ENCODE data around the gene PRKN. TPM values are rescaled to one million over a fixed set of nuclear protein-coding genes. Genes with fewer than 3 reads are reported as not detected.

The PRKN gene
- total RNA-seq, 1 experiment from 2014 or later, result 0.34 TPM

DNA sequence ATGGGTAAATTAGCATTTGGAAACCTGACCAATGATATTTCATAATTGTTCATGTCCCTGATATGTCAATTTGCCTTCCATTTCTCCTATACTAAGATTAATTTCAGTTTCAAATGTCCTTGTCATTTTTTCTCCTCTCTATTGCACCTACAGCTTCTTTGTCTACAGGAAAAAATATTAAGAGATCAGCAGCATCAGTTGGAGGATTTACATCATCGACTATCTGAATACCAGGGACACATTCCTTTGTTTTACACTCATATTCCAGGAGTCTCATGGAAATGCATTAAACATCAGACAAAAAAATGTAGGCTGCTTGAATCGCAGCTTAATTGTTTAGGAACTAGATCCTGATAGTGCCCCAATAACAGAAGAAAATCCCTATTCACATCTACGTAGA lies 188.2 kb downstream of the PRKN start:
- H3K27ac Mint-ChIP-seq (ENCODE audit: unreplicated experiment), result no peak overlapping the region
- ChIA-PET POLR2A (no interaction called here), CTCF (no interaction called here)
- no peak overlapping the region for H3K4me3 ChIP-seq (ENCODE audit: low read depth, low read length)
- intact Hi-C loops (cut with micrococcal nuclease; ENCODE audit: unreplicated experiment), result no loop called here
- no peak overlapping the region for H3K4me3 Mint-ChIP-seq (ENCODE audit: unreplicated experiment)
- no peaks in the 10 kb centered on the region for H3K36me3 Mint-ChIP-seq (ENCODE audit: insufficient read depth, unreplicated experiment)
- H3K36me3 ChIP-seq (ENCODE audit: control insufficient read depth, insufficient read depth, low read length), result no peaks in the 10 kb centered on the region
- no peaks in the 10 kb centered on the region for H3K4me1 ChIP-seq
- H3K9me3 Mint-ChIP-seq (ENCODE audit: unreplicated experiment), result no peaks in the 10 kb centered on the region
- BruUV-seq (replicated peaks), result no TSS peak
- no peaks in the 10 kb centered on the region for H3K4me1 Mint-ChIP-seq (ENCODE audit: low read depth, unreplicated experiment)
- H3K27me3 ChIP-seq (replicated peaks; ENCODE audit: control insufficient read depth, insufficient read depth, low read length), result no peaks in the 10 kb centered on the region
- H3K27me3 Mint-ChIP-seq (ENCODE audit: insufficient read depth, unreplicated experiment), result peaks cover 7% of the 10 kb centered on the region
- H3K9me3 ChIP-seq, result no peaks in the 10 kb centered on the region
- TF ChIP-seq, protein P1, sequence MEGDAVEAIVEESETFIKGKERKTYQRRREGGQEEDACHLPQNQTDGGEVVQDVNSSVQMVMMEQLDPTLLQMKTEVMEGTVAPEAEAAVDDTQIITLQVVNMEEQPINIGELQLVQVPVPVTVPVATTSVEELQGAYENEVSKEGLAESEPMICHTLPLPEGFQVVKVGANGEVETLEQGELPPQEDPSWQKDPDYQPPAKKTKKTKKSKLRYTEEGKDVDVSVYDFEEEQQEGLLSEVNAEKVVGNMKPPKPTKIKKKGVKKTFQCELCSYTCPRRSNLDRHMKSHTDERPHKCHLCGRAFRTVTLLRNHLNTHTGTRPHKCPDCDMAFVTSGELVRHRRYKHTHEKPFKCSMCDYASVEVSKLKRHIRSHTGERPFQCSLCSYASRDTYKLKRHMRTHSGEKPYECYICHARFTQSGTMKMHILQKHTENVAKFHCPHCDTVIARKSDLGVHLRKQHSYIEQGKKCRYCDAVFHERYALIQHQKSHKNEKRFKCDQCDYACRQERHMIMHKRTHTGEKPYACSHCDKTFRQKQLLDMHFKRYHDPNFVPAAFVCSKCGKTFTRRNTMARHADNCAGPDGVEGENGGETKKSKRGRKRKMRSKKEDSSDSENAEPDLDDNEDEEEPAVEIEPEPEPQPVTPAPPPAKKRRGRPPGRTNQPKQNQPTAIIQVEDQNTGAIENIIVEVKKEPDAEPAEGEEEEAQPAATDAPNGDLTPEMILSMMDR (IDR thresholded peaks at IDR 0.05; ENCODE audit: insufficient read depth in 1 of 2, low read depth in 1 of 2, low read length in 1 of 2, severe bottlenecking in 1 of 2, unreplicated experiment in 1 of 2), result no peak
- no peak for DNase-seq

DNA sequence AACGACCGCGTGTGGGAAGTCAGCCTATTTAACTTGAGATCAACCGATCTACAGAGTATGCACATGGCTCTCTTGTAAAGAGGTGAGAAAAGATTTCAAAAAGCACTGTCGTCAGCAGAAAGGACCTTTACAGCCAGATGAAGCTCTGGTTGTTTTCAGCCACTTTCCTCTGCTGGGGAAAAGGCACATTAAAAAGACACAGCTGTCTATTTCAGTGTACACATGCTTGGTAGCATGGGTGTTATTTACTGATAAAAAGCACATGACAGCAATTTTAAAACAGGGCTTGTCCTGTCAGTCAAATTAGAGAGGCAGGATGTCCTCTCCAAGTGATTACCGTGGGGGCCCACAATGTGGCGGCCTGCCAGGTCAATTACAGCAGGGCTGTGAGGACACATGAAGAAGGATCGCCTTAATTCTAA lies 188.9 kb downstream of the PRKN start:
- Mint-ChIP-seq H3K4me1 (ENCODE audit: low read depth, unreplicated experiment) (no peaks in the 10 kb centered on the region), H3K4me3 (ENCODE audit: unreplicated experiment) (no peak overlapping the region), H3K27ac (ENCODE audit: unreplicated experiment) (no peak overlapping the region), H3K27me3 (ENCODE audit: insufficient read depth, unreplicated experiment) (peaks cover 7% of the 10 kb centered on the region), H3K9me3 (ENCODE audit: unreplicated experiment) (no peaks in the 10 kb centered on the region), H3K36me3 (ENCODE audit: insufficient read depth, unreplicated experiment) (no peaks in the 10 kb centered on the region)
- intact Hi-C loops (cut with micrococcal nuclease; ENCODE audit: unreplicated experiment), result no loop called here
- Histone ChIP-seq H3K4me3 (ENCODE audit: low read depth, low read length) (no peak overlapping the region), H3K9me3 (no peaks in the 10 kb centered on the region), H3K27me3 (replicated peaks; ENCODE audit: control insufficient read depth, insufficient read depth, low read length) (no peaks in the 10 kb centered on the region), H3K36me3 (ENCODE audit: control insufficient read depth, insufficient read depth, low read length) (no peaks in the 10 kb centered on the region), H3K4me1 (no peaks in the 10 kb centered on the region)
- TF ChIP-seq, protein P1 (IDR thresholded peaks at IDR 0.05; ENCODE audit: insufficient read depth in 1 of 2, low read depth in 1 of 2, low read length in 1 of 2, severe bottlenecking in 1 of 2, unreplicated experiment in 1 of 2), result no peak
- BruUV-seq (replicated peaks), result no TSS peak
- ChIA-PET CTCF (no interaction called here), POLR2A (interaction anchor here (0.6 kb wide), 1 partner anchor 145 kb away, joined by 14 read pairs; no protein-coding TSS in a partner anchor)
- no peak for DNase-seq

DNA sequence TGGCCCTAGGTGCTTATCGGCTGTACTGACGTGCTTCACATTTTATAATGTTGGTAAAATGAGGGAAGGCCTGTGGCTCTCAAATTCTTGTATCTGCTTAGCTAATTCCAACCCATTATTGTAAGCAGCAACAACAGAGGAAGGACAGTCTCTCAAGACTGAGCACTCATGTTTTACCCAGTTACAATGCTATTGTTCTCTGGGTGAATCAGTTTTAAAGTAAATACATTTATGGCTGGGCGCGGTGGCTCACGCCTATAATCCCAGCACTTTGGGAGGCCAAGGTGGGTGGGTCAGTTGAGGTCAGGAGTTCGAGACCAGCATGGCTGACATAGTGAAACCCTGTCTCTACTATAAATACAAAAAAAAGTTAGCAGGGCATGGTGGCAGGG lies 194.6 kb downstream of the PRKN start:
- H3K4me3 ChIP-seq (ENCODE audit: low read depth, low read length), result no peak overlapping the region
- DNase-seq, result no peak
- no peaks in the 10 kb centered on the region for H3K9me3 ChIP-seq
- intact Hi-C loops (cut with micrococcal nuclease; ENCODE audit: unreplicated experiment), result no loop called here
- H3K4me3 Mint-ChIP-seq (ENCODE audit: unreplicated experiment), result no peak overlapping the region
- H3K27ac Mint-ChIP-seq (ENCODE audit: unreplicated experiment), result no peak overlapping the region
- BruUV-seq (replicated peaks), result no TSS peak
- H3K27me3 ChIP-seq (replicated peaks; ENCODE audit: control insufficient read depth, insufficient read depth, low read length), result no peaks in the 10 kb centered on the region
- H3K4me1 Mint-ChIP-seq (ENCODE audit: low read depth, unreplicated experiment), result no peaks in the 10 kb centered on the region
- CTCF ChIA-PET, result no interaction called here
- TF ChIP-seq, protein P1 (IDR thresholded peaks at IDR 0.05; ENCODE audit: insufficient read depth in 1 of 2, low read depth in 1 of 2, low read length in 1 of 2, severe bottlenecking in 1 of 2, unreplicated experiment in 1 of 2), result no peak
- peaks cover 4% of the 10 kb centered on the region for H3K27me3 Mint-ChIP-seq (ENCODE audit: insufficient read depth, unreplicated experiment)
- POLR2A ChIA-PET, result no interaction called here
- no peaks in the 10 kb centered on the region for H3K9me3 Mint-ChIP-seq (ENCODE audit: unreplicated experiment)
- H3K36me3 ChIP-seq (ENCODE audit: control insufficient read depth, insufficient read depth, low read length), result no peaks in the 10 kb centered on the region
- H3K36me3 Mint-ChIP-seq (ENCODE audit: insufficient read depth, unreplicated experiment), result no peaks in the 10 kb centered on the region
- no peaks in the 10 kb centered on the region for H3K4me1 ChIP-seq
